ENCODE measurements around the gene IGDCC3. TPM values are rescaled to one million over a fixed set of nuclear protein-coding genes. Genes with fewer than 3 reads are reported as not detected.
A peak's percentile ranks its signal among the peaks of the same experiment; 100 is the strongest.

IGDCC3 gene
- total RNA-seq, 4 donors from 2014 or later = not detected

GRCh38 chr15:65361708-65362459, 15.9 kb downstream of the IGDCC3 start:
- peaks cover 0 to 3% (median 0%) of the 10 kb centered on the region in 3 donors for H3K27me3 ChIP-seq
- ATAC-seq (no peak), DNase-seq (no peak)
- H3K27ac ChIP-seq = no peak overlapping the region
- no peaks in the 10 kb centered on the region for H3K4me1 ChIP-seq
- no peaks in the 10 kb centered on the region for H3K36me3 ChIP-seq
- no peaks in the 10 kb centered on the region for H3K9me3 ChIP-seq
- intact Hi-C loops (cut with DNase I; ENCODE audit: low total_unique reads) (no loop called here), in situ Hi-C loops (cut with MboI; ENCODE audit: low sequenced_read_pairs in 4 of 4) (no loop called here)
- H3K4me3 ChIP-seq = no peak overlapping the region
- TF ChIP-seq CTCF (IDR thresholded peaks at IDR 0.05 in 4 of 5, conservative IDR thresholded peaks at IDR 0.05 in 1 of 5) (no peak), POLR2A (IDR thresholded peaks at IDR 0.05) (no peak)

GRCh38 chr15:65360506-65360905, 17.3 kb downstream of the IGDCC3 start:
- Histone ChIP-seq H3K4me1 (peaks cover 0 to 6% of the 10 kb centered on the region in 2 donors), H3K9me3 (no peaks in the 10 kb centered on the region), H3K27me3 (peaks cover 6 to 10% (median 9%) of the 10 kb centered on the region in 3 donors), H3K4me3 (no peak overlapping the region), H3K27ac (no peak overlapping the region), H3K36me3 (no peaks in the 10 kb centered on the region)
- no peak for TF ChIP-seq POLR2A (IDR thresholded peaks at IDR 0.05)
- TF ChIP-seq CTCF (IDR thresholded peaks at IDR 0.05 in 4 of 5, conservative IDR thresholded peaks at IDR 0.05 in 1 of 5) = no peak
- in situ Hi-C loops (cut with MboI; ENCODE audit: low sequenced_read_pairs in 4 of 4) (no loop called here), intact Hi-C loops (cut with DNase I; ENCODE audit: low total_unique reads) (no loop called here)
- DNase-seq = no peak
- no peak for ATAC-seq

- H3K4me1 ChIP-seq = peaks cover 0 to 6% of the 10 kb centered on the region in 2 donors
- no peak for ATAC-seq
- peak overlapping the region; percentile 46 to 60 (median 53) for H3K4me3 ChIP-seq
- peaks cover 9 to 17% (median 9%) of the 10 kb centered on the region in 3 donors for H3K27me3 ChIP-seq
- no peaks in the 10 kb centered on the region for H3K36me3 ChIP-seq
- no peak overlapping the region for H3K27ac ChIP-seq
- in situ Hi-C loops (cut with MboI; ENCODE audit: low sequenced_read_pairs in 4 of 4) (no loop called here), intact Hi-C loops (cut with DNase I; ENCODE audit: low total_unique reads) (no loop called here)
- no peaks in the 10 kb centered on the region for H3K9me3 ChIP-seq
- DNase-seq = no peak
- TF ChIP-seq CTCF (IDR thresholded peaks at IDR 0.05 in 4 of 5, conservative IDR thresholded peaks at IDR 0.05 in 1 of 5) (no peak), POLR2A (IDR thresholded peaks at IDR 0.05) (no peak)
Measured at GRCh38 chr15:65355988-65356353, 21.8 kb downstream of the IGDCC3 start.

- in situ Hi-C loops (cut with MboI; ENCODE audit: low sequenced_read_pairs in 4 of 4) = no loop called here
- DNase-seq (no peak), ATAC-seq (no peak)
- H3K4me3 ChIP-seq = peak overlapping the region; percentile 46 to 60 (median 53)
- no peaks in the 10 kb centered on the region for H3K9me3 ChIP-seq
- no peaks in the 10 kb centered on the region for H3K36me3 ChIP-seq
- H3K4me1 ChIP-seq = peaks cover 0 to 6% of the 10 kb centered on the region in 2 donors
- TF ChIP-seq CTCF (IDR thresholded peaks at IDR 0.05 in 4 of 5, conservative IDR thresholded peaks at IDR 0.05 in 1 of 5) (no peak), POLR2A (IDR thresholded peaks at IDR 0.05) (no peak)
- H3K27ac ChIP-seq = no peak overlapping the region
- peaks cover 9 to 17% (median 9%) of the 10 kb centered on the region in 3 donors for H3K27me3 ChIP-seq
- intact Hi-C loops (cut with DNase I; ENCODE audit: low total_unique reads) = no loop called here
Measured at GRCh38 chr15:65355173-65355987, 22.4 kb downstream of the IGDCC3 start.

Data from gastrocnemius medialis (tissue), 4 donors.